Measurements from ENCODE around the gene RHBDF2.
A peak's percentile ranks its signal among the peaks of the same experiment; 100 is the strongest.
"Not testable (repeated sequence)": the region's sequence is repeated elsewhere in the genome, so short reads cannot be mapped to it uniquely, and the experiment has no call there.

Gene RHBDF2

GRCh38 chr17:76538281-76538931 lies 37.2 kb upstream of the RHBDF2 start:
- DNase-seq: no peak

GRCh38 chr17:76537578-76538280 lies 36.5 kb upstream of the RHBDF2 start, which contains the start of gene CYGB:
Gene CYGB (minus strand): TSS chr17:76537709. CDS start chr17:76537542, 167 bp downstream.
- DNase-seq: peak in 2 of 56 donors; percentile 29 to 42

GRCh38 chr17:76537288-76537577 lies 36.0 kb upstream of the RHBDF2 start:
- DNase-seq: peak in 1 of 56 donors; percentile 42

GRCh38 chr17:76536511-76537287 lies 35.5 kb upstream of the RHBDF2 start:
- no peak for DNase-seq

GRCh38 chr17:76535788-76536510 lies 34.7 kb upstream of the RHBDF2 start:
- no peak for DNase-seq

- DNase-seq: peak in 1 of 56 donors; percentile 24
Measured at GRCh38 chr17:76534831-76535732, 33.9 kb upstream of the RHBDF2 start.

- DNase-seq: not testable (repeated sequence)
Measured at GRCh38 chr17:76533640-76534359, 32.6 kb upstream of the RHBDF2 start.

- DNase-seq: no peak
Measured at GRCh38 chr17:76532072-76532651, 30.9 kb upstream of the RHBDF2 start.

GRCh38 chr17:76531486-76532038 lies 30.3 kb upstream of the RHBDF2 start:
- no peak for DNase-seq

- DNase-seq: no peak
Measured at GRCh38 chr17:76530811-76531485, 29.7 kb upstream of the RHBDF2 start.

- no peak for DNase-seq
Measured at GRCh38 chr17:76530095-76530723, 29.0 kb upstream of the RHBDF2 start.

- peak in 24 of 56 donors; percentile 19 to 79 (median 43) for DNase-seq
Measured at GRCh38 chr17:76529224-76530094, 28.2 kb upstream of the RHBDF2 start.

- DNase-seq: no peak
Measured at GRCh38 chr17:76528528-76529223, 27.5 kb upstream of the RHBDF2 start.

- no peak for DNase-seq
Measured at GRCh38 chr17:76528156-76528527, 26.9 kb upstream of the RHBDF2 start.

- DNase-seq: no peak
Measured at GRCh38 chr17:76527430-76528111, 26.3 kb upstream of the RHBDF2 start.

- DNase-seq: not testable (repeated sequence)
Measured at GRCh38 chr17:76527016-76527415, 25.8 kb upstream of the RHBDF2 start.
